ENCODE data around the gene OR52E2. TPM values are rescaled to one million over a fixed set of nuclear protein-coding genes. Genes with fewer than 3 reads are reported as not detected.

OR52E2 gene
- total RNA-seq, 1 experiment from 2014 or later: not detected

GRCh38 chr11:5021996-5022395, 37.4 kb downstream of the OR52E2 start:
- Histone ChIP-seq H3K4ac (ENCODE audit: low read depth, low read length) (no peak overlapping the region), H2BK15ac (ENCODE audit: low read depth, low read length) (no peak overlapping the region), H3K9ac (ENCODE audit: extremely low read depth, insufficient read length, low read length) (no peak overlapping the region), H3K14ac (ENCODE audit: insufficient read depth, low read length) (no peak overlapping the region), H2BK12ac (ENCODE audit: insufficient read length, low read depth, low read length) (no peak overlapping the region), H3K27ac (ENCODE audit: insufficient read length, low read depth, low read length) (no peak overlapping the region), H3K4me2 (ENCODE audit: insufficient read depth, insufficient read length, low read length) (no peak overlapping the region), H2BK20ac (ENCODE audit: low read depth, low read length, poor library complexity, severe bottlenecking) (no peak overlapping the region), H4K5ac (ENCODE audit: insufficient read length, low read depth, low read length) (no peak overlapping the region), H2AFZ (ENCODE audit: low read length) (no peak overlapping the region), H3K23ac (ENCODE audit: insufficient read length, low read depth, low read length) (no peak overlapping the region), H2BK120ac (ENCODE audit: low read depth, low read length, poor library complexity, severe bottlenecking) (no peak overlapping the region), H3T11ph (ENCODE audit: low read length) (no peak overlapping the region), H3K79me2 (ENCODE audit: insufficient read depth, low read length) (no peaks in the 10 kb centered on the region), H3K56ac (ENCODE audit: insufficient read length, low read depth, low read length) (no peak overlapping the region), H2BK5ac (ENCODE audit: insufficient read length, low read length) (no peak overlapping the region), H4K91ac (ENCODE audit: insufficient read length, low read depth, low read length) (no peak overlapping the region), H3K23me2 (ENCODE audit: insufficient read length, low read depth, low read length, poor library complexity, severe bottlenecking) (no peaks in the 10 kb centered on the region), H3K27me3 (ENCODE audit: insufficient read depth, low read length) (no peaks in the 10 kb centered on the region), H3K18ac (ENCODE audit: insufficient read length, low read depth, low read length) (no peak overlapping the region), H2AK5ac (ENCODE audit: insufficient read length, low read length) (no peak overlapping the region), H4K8ac (replicated peaks; ENCODE audit: insufficient read length, low read depth, low read length) (no peak overlapping the region), H3K9me3 (ENCODE audit: control insufficient read depth, low read depth, low read length) (no peaks in the 10 kb centered on the region), H3K4me1 (ENCODE audit: insufficient read depth, low read length) (no peaks in the 10 kb centered on the region), H3K79me1 (ENCODE audit: insufficient read depth, low read depth, low read length, poor library complexity, severe bottlenecking) (no peaks in the 10 kb centered on the region), H4K20me1 (ENCODE audit: control insufficient read depth, insufficient read depth, insufficient read length) (no peaks in the 10 kb centered on the region)
- TF ChIP-seq CTCF (conservative IDR thresholded peaks at IDR 0.05): no peak
- Mint-ChIP-seq H3K4me1 (no peaks in the 10 kb centered on the region), H3K27ac (no peak overlapping the region), H3K9me3 (peaks cover 11 to 14% of the 10 kb centered on the region in 2 experiments; a peak in 4 of 5 replicates), H3K27me3 (ENCODE audit: low read depth) (peaks cover 1% of the 10 kb centered on the region), H3K4me3 (no peak overlapping the region), H3K36me3 (ENCODE audit: insufficient read depth in 1 of 3, low read depth in 3 of 3) (no peaks in the 10 kb centered on the region; a peak in 1 of 7 replicates)
- no CpG with 5 or more reads among the region's 2 CpGs for WGBS (ENCODE audit: extremely low coverage, insufficient read length, low lambda C conversion rate)
- DNase-seq: no peak

All from H9 (cell line).